GM11168 (cell line): ENCODE measurements around the gene MEX3C.

ENCODE experiments used
- in situ Hi-C: fragments of 300-500 bp; cut with MboI; formaldehyde crosslinking; loops from one replicate; pipeline ENCODE4 v1.12.0; 2022; ENCODE audit warnings: low sequenced_read_pairs; ENCODE audit not compliant: unreplicated experiment

Gene MEX3C

GRCh38 chr18:51192026-51192425, 5.5 kb downstream of the MEX3C start:
- in situ Hi-C loops, result no loop called here

- in situ Hi-C loops, result no loop called here
Observed at GRCh38 chr18:51191128-51191717, 6.3 kb downstream of the MEX3C start.

- in situ Hi-C loops, result no loop called here
Observed at GRCh38 chr18:51190000-51190399, 7.5 kb downstream of the MEX3C start.

- in situ Hi-C loops, result no loop called here
Observed at GRCh38 chr18:51188024-51188701, 9.3 kb downstream of the MEX3C start.

- in situ Hi-C loops, result no loop called here
Observed at GRCh38 chr18:51185075-51185474, 12.4 kb downstream of the MEX3C start.

GRCh38 chr18:51184091-51184457, 13.4 kb downstream of the MEX3C start:
- in situ Hi-C loops, result no loop called here

GRCh38 chr18:51183372-51184090, 13.9 kb downstream of the MEX3C start:
- in situ Hi-C loops, result no loop called here

GRCh38 chr18:51182824-51183223, 14.7 kb downstream of the MEX3C start:
- in situ Hi-C loops, result no loop called here

- in situ Hi-C loops, result no loop called here
Observed at GRCh38 chr18:51171625-51172259, 25.7 kb downstream of the MEX3C start.

GRCh38 chr18:51171223-51171622, 26.3 kb downstream of the MEX3C start:
- in situ Hi-C loops, result no loop called here

GRCh38 chr18:51170664-51171063, 26.8 kb downstream of the MEX3C start:
- in situ Hi-C loops, result no loop called here

- in situ Hi-C loops, result no loop called here
Observed at GRCh38 chr18:51169731-51170130, 27.8 kb downstream of the MEX3C start.

GRCh38 chr18:51168960-51169662, 28.4 kb downstream of the MEX3C start:
- in situ Hi-C loops, result no loop called here

- in situ Hi-C loops, result no loop called here
Observed at GRCh38 chr18:51168026-51168742, 29.3 kb downstream of the MEX3C start.

GRCh38 chr18:51165296-51165695, 32.2 kb downstream of the MEX3C start:
- in situ Hi-C loops, result no loop called here

- in situ Hi-C loops, result no loop called here
Observed at GRCh38 chr18:51164761-51165281, 32.7 kb downstream of the MEX3C start.

GRCh38 chr18:51164342-51164741, 33.1 kb downstream of the MEX3C start:
- in situ Hi-C loops, result no loop called here

GRCh38 chr18:51163543-51163942, 33.9 kb downstream of the MEX3C start:
- in situ Hi-C loops, result no loop called here

- in situ Hi-C loops, result no loop called here
Observed at GRCh38 chr18:51162617-51163016, 34.9 kb downstream of the MEX3C start.

- in situ Hi-C loops, result no loop called here
Observed at GRCh38 chr18:51160646-51161045, 36.8 kb downstream of the MEX3C start.
